ENCODE measurements around the gene PRKX.
"Not testable (repeated sequence)": the region's sequence is repeated elsewhere in the genome, so short reads cannot be mapped to it uniquely, and the experiment has no call there.

The PRKX gene

DNA sequence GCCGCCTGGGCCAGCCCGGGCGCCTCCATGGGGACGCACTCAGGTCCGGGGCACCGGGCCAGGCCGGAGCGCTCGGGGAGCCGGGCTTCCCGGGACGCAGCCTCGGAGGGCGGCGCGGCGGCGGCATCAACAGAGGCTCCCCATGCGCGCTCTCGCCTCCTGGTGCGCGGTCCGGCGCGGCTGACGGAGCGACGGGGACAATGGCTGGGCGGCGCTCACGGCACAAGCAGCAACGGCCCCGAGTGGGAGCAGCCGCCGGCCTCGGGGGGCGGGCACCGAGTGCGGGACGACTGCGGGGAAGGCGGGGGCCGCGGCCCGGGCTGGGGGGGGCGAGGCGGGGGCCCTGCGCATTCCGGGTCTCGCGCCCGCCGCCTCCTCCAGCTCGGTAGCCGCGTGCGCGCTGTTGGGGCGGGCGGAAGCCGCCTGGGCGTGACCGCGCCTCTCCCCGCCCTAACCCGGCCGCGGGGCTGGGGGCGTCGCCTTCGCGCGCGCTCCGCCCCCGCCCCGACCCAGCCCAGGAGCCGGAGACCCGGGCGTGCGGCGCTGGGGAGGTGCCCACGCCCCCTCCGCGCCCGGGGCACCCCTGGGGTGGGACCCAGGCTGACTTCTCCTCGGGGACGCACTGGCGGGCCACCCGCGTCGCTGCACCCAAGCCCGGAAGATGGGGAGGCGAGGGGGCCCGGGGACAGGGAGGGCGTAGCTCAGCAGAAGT, at the start of gene PRKX:
Gene PRKX, minus strand, starts transcription at position 425 of the 712 bp plus-strand sequence. Its CDS starts 396 bp downstream, at position 29.
- no peak for DNase-seq

DNA sequence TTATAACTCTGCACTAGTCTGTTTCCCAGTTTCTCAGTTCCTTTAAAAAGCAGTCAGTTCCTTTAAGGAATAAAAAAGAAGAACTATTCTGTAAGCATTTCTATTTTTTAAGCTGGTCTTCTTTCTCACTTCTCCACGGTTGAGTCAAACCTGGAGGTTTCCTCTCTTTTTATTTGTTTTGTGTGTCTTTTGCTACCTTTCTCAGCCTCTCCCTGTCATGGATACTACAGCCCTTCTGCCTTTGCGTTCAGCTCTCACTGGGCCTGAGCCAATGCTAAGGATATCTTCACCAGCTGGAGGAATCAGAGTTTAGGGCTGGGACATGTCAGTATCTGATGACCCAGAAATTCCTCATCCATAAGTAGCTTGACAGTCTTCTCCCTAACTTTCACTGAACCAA, 49.7 kb upstream of the PRKX start:
- no peak for DNase-seq

DNA sequence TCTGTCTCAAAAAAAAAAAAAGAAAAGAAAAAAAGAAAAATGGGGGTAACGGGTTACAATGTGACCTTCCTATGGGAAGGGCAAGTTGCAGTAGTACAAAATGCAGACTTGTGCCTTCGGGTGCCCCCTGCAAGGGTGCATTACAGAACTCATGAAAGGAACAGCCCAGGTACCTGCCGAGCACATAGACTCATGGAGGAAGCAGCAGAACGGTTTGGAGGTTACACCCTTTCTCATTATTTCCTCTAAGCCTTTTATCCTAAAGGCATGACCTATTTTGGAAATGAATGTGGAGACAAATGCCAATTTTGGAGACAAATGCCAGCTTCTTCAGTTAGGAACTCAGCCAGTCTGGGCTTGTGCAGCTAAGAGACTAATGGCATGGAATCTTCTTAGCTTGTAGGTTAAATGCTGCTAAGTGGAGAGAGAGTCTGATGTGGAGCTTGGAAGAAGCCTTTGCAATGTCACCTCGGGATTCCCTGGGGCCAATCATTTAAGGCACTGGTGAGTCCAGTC, 44.1 kb upstream of the PRKX start:
- DNase-seq, result no peak

DNA sequence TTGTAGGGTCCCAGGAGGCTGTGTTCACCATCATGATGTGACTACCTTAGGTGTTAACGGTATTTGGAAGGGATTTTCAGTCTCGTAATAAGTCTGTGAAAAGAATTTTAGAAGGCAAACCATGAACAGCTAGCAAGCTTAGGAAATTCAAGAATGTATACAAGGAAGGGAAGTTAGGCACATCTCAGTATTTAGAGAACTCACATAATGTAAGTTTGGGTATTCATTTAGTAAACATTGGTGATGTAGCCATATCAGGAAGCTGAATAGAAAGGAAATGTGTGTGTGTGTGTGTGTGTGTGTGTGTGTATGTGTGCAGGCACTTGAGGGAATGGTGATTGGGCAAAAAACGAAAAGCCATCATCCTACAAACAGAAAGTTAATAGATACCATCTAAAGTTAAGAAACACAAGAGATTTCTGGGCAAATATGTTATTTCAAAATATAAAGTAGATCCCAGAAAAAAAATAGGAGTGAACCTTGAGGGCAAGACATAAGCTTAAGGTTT, 34.7 kb upstream of the PRKX start:
- DNase-seq, result no peak

DNA sequence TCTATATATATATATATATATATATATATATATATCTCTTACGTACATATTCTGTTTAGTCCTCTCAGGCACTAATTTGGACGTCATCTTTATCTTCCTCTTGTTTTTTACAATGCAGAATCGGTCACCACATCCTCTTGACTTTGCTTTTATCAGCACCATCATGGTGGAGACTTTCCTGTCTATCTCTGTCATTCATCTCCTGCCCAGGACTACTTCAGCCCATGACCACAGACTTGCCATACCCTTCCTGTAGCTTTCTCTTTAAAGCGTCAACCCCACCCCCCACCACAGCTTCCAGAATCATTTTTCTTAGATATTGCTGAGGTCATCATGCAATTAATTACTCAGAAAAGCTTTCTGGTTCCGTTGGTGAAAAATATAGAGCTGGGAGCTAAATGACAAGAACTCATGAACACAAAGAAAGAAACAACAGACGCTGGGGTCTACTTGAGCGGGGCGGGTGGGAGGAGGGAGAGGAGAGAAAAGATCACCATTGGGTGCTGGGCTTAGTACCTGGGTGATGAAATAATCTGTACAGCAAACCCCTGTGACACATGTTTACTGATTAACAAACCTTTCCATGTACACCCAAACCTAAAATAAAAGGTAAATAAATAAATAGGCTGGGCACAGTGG, 30.5 kb upstream of the PRKX start:
- no peak for DNase-seq

DNA sequence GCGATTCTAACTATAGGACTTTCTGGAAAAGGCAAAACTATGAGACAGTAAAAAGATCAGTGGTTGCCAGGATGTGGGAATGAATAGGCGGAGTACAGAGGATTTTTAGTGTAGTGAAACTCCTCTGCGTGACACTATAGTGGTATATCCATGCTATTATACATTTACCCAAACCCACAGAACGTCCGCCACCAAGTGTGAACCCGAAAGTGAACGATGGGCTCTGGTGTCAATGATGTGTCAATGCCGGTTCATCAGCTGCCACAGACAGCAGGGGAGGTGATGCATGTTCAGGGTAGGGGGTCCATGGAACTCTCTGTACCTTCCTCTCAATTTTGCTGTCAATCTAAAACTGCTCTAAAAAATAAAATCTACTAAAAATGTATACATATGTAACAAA, 27.5 kb upstream of the PRKX start:
- not testable (repeated sequence) for DNase-seq

DNA sequence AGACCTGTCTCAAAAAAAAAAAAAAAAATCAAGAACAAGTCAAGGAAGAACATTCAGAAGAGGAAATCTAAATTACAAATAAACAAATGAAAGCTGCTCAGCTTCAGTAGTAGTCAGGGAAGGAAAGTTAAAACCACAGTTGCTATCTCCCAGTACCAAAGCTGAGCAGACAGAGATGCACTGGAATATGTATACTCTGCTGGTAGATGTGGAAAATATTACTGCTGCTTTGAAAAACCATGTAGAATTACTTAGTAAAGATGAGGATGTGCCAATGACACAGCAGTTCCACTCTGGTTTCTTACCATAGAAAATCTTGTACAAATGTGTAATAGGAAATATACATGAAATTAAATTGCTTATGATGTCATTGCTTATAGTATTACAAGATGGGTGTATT, 25.1 kb upstream of the PRKX start:
- no peak for DNase-seq

DNA sequence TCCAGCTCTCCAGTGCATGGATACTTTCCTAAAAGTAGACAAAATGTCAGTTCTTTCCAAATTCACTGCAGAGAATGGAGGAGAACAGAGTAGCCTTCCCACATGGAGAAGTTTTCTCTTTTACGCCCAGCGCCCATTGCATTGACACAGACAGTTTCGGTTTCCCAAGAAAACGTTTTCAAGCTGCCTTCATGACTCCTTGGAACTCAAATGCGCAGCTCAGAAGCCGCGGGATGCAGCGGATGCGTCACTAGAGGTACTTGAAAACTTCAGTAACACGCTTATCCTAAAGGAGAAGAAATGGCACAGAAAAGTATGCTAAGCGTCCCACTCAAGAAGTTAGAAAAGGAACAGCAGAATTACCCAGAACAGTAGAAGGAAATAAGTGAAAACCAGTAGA, 23.1 kb upstream of the PRKX start:
- not testable (repeated sequence) for DNase-seq

DNA sequence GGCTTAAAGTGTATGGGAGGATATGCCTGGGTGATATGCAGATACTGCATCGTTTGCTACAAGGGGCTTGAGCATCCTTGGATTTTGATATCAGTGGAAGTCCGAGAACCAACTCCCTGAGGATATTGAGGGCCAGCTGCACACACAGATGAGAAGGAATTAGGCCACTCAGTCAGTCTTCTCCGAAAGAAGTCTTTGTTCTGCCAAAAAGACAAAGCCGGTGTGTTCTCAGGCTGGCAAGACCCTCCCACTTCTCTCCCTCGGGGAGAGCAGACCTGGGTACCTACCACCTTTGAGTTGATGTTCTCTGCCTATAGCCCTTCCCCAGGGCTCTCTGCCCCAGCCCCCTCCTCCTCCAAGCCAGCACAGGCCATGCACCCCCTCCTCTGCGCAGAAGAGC, 22.4 kb upstream of the PRKX start:
- DNase-seq, result not testable (repeated sequence)

DNA sequence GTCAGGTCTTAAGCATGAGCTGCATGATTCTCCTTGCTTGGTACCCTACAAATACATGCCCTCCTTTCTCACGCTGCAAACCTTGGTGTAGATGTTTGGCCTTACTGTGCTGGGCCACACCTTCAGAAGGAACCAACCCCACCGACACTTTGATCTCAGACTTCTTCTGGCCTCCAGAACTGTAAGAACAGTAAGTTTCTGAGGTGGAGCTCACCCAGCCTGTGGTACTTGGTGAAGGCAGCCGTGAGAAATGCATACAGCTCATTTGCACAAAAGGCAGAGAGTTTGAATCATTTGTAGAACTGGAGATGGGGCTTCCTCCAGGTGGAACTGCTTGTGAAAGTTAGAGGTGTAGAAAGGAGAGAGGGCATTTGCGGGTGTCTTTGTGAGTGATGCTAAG, 21.0 kb upstream of the PRKX start:
- DNase-seq, result not testable (repeated sequence)

DNA sequence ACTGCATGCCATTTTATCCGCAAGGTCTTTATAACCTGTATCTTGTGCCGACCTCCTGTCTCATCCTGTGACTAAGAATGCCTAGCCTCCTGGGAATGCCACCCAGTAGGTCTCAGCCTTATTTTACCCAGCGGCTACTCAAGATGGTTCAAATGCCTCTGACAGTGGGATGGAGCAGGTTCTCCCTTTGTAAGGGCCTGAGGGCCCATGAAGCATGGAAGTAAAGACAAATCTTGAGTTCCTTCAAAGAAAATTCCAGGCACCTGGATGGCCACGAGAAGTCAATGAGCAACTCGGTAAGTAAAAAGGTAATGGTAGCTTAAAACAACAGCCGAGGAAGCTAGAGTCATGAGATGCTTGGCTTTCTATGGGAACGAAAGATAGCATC, 19.6 kb upstream of the PRKX start:
- DNase-seq, result no peak

DNA sequence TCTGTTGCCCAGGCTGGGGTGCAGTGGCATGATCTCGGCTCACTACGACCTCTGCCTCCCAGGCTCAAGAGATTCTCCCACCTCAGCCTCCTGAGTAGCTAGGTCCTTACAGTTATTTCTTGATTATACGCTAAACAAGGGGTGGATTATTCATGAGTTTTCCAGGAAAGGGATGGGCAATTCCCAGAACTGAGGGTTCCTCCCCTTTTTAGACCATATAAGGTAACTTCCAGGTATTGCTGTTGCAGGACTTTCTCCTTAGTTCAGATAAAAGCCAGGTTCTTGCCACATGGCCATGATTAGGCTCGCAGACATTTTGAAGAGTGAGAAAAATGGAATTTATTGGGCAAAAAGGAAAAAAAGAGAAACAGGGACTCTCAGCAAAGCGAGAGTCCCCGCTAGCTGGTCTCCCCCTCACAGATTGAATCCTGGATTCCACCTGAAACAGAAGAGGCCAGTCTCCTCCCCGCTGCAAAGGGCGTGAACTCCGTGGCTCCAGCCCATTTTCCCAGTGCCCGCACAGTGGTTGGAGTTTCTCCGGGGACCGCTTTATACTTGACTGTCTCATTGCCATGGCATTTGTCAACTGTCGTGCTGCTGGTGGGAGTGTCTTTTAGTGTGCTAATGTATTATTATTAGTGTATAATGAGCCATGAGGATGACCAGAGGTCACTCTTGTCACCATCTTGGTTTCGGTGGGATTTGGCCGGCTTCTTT, 19.0 kb upstream of the PRKX start:
- not testable (repeated sequence) for DNase-seq

DNA sequence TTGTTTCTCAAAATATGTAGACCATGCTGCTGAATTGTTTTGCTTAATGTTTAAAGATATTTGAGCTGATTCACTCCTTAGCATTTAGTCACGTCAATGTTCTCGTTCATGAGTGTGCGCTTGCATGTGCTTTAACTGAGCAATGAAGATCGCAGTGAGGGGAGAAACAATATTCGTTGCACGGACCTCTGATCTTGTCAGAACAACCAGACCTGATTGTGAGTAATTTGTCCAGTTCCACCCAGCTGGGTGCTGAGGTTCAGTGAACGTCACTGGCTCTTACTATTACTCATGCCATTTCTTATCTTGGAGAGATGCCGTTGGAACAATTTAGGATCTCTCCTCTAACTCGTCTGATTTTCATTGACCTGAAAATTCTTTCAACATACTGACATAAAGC, 15.0 kb upstream of the PRKX start:
- DNase-seq, result no peak

DNA sequence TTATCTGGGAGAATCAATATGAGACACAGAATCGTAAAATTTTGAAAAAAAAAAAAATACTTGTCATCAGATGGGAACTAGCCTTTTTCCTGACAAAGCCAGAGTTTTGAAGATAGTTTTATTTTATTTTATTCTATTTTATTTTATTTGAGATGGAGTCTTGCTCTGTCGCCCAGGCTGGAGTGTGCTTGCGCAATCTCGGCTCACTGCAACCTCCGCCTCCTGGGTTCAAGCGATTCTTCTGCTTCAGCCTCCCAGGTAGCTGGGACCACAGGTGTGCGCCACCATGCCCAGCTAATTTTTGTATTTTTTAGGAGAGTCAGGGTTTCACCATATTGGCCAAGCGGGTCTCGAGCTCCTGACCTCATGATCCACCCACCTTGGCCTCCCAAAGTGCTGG, 10.0 kb upstream of the PRKX start:
- not testable (repeated sequence) for DNase-seq

DNA sequence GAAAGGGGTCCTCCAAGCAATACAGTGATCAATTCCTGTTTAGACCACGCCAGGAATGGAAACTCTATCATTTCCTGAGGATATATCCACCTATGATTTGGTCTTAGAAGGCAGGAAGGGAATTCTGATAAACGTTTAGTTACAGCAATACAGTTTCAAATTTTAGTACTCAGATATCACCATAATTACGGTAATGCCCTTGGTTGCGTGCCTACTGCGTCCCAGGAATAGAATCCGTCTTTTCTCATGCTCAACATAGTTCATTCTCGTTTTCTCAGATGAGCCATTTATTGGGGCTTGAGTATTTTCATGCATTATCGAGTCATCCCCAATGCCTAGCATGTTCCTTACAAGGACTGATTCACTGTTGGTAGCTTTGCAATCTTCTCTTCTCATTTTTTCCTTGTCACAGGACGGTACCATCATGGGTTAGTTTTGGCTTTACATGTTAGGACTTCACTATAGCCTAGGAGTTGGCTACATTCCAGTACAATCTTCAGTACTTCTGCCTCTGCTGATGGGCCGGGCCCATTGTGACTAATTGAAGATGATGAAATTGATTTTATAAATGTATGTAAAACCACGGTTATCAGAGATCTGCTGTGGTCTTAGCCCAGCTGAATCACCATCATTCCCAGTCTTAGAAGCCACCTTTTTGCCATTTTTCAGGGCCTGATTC, 4.4 kb upstream of the PRKX start:
- DNase-seq, result no peak

DNA sequence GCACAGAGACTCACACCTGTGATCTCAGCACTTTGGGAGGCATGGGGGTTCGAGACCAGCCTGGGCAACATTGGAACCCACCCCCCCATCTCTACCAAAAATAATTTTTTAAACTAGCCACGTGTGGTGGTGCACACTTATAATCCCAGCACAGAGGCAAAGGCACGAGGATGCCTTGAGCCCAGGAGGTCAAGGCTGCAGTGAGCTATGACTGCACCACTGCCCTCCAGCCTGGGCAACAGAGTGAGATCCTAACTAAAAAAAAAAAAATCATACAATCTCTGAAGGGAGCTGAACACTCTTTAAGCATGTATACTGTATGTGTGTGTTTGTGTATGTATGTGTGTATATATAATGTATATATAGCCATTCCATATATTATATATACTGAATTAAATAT, 2.5 kb upstream of the PRKX start:
- no peak for DNase-seq

DNA sequence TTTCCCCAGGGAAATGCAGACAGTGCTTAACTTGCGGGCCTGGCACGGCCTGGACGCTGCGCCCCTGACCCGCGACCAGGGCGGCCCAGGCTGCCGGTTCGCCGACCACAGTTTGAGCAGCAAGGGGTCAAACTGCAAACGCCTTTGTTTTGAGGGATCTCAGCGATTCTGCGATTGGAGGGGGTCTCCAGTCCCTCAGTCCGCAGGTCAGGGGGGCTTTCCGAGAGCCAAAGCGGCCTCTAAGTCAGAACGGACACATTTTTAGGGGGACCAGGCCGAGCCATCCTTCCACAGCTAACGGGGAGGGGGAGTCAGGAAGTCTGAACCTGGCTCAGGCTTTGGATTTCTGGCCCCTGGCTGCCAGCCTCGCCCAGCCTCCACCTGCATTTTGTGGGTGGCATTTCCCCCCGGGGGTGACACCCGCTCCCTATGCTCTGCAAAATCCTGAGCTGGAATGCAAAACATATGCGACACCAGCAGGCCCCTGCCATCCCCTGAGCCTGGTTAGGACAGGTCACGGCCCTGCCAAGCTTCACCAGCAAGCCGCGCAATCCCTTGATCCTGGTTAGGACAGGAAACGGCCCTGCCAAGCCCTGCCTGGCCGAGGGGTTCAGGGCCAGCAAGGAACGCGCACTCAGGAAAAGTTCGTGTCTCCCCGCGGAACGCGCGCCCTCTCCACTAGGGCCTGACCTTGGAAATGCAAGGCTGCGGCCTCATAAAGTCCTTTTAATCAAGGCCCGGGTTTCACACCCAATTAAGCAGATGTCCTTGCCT, 1.4 kb upstream of the PRKX start:
- DNase-seq, result not testable (repeated sequence)

DNA sequence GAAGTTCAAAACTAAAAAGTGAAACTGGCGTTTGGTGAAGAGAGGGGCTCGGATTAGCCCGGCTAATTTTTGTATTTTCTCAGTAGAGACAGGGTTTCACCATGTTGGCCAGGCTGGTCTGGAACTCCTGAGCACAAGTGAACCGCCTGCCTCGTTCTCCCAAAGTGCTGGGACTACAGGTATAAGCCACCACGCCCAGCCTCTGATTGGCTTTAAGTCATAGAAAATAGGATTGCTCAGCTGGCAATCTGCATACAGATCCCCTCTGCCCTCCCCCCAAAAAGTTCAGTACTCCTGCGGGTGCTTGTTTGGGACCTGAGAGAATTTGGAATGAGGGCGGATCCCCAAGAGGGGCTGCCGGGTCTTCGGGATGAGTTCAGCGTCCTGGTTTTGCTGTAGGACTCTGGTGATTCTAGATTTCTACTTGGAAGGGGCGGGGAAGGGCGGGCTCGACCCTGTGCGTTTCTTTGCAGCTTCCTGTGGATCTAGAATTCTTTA, 537 bp upstream of the PRKX start:
- no peak for DNase-seq

DNA sequence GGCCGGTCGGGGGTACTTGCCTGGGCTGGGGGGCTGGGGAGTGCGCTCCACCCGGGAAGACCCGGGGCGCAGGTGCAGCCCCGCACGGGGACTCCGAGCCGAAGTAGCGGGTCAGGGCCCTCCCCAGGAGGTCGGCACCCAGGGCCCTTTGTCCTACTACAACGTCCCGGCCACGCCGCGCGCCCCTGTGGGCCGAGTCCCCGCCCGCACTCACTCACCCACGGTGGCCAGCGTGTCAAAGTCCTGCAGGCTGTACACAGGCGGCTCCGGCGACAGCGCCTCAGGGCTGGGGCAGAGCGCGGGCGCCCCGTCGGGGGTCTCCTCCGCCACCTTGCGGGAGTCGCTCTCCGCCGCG, 602 bp downstream of the PRKX start:
- DNase-seq, result no peak

DNA sequence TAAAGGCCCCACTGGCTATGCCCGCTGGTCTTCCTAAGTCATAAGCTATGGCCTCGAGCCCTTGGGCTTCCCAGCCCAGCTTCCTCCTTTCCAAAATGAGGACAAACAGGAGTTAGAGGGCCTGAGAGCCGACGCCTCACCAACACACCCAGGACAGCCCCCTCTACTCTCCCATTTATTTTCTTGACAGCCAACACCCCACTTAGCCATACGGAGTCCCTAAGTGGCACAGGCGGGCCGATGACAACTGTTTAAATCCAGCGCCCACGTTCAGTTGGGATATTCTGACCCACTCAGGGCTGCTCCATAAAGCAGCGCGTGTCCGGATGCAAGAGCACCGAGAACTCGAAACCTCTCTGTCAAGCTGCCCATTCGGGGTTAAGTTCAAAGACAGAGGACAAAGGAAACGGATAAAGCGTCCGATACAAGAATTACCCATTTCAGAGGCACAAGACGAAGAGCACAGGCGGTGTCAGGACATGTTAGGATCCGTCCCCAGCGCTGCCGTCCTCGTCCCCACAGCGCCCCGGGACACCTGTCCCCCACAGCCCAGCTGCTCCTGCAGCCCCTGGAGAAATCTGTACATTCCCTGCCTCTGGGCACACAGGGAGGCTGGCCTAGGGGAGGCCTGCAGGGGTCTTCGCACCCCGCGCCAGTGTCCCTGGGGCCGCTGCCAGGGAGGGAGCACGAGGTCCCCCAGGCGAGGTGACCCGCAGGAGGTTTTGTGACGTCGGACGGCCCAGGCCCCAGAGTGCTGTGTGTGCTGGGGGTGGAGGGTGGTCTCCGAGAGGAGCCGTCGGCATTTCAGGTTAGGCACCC, 1.2 kb downstream of the PRKX start:
- no peak for DNase-seq

DNA sequence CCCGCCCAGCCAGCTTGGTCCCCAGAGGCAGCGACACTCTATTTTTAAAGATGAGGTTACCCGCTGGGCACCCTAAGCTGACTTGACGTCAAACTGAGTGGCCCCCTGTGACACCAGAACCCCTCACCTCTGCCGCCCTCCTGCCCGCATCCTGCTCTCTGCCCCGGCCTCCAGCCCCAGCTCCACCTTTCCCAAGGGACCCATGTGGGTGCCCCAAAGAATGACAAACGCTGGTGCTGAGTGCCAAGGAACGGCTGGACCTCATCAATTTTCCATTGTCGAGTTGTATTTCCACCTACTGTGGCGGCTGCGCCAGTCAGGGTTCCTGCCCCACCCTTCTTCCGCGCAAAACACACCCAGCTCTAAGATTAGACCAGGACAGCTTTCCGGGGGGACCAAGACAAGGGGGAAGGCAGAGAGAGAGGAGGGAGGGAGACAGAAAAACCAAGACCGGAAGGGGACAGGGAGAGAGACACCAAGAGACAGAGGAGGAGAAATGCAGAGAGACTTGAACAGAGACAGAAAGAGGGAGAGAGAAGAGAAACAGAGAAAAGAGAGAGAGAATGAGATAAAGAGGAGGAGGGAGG, 2.0 kb downstream of the PRKX start:
- DNase-seq, result no peak

All from NCI-H187 (cell line).